ENCODE data around the gene KRT13.
"Not testable (repeated sequence)": the region's sequence is repeated elsewhere in the genome, so short reads cannot be mapped to it uniquely, and the experiment has no call there.

The KRT13 gene

GRCh38 chr17:41545829-41546410 is 40.5 kb upstream of the KRT13 start:
- H3K27me3 ChIP-seq (ENCODE audit: insufficient read depth, low read depth, severe bottlenecking) = no peaks in the 10 kb centered on the region
- TF ChIP-seq CTCF (IDR thresholded peaks at IDR 0.05; ENCODE audit: low read depth, low read length) = no peak
- H3K27ac ChIP-seq = no peak overlapping the region
- no peak for DNase-seq
- peaks cover 14% of the 10 kb centered on the region for H3K9me3 ChIP-seq (ENCODE audit: severe bottlenecking)
- no peaks in the 10 kb centered on the region for H3K36me3 ChIP-seq
- H3K4me3 ChIP-seq (ENCODE audit: low read depth, low read length) = no peak overlapping the region

GRCh38 chr17:41544935-41545334 is 39.5 kb upstream of the KRT13 start:
- Histone ChIP-seq H3K27me3 (ENCODE audit: insufficient read depth, low read depth, severe bottlenecking) (no peaks in the 10 kb centered on the region), H3K36me3 (no peaks in the 10 kb centered on the region), H3K9me3 (ENCODE audit: severe bottlenecking) (peaks cover 14% of the 10 kb centered on the region), H3K4me3 (ENCODE audit: low read depth, low read length) (no peak overlapping the region), H3K27ac (peak overlapping the region; percentile 77)
- TF ChIP-seq CTCF (IDR thresholded peaks at IDR 0.05; ENCODE audit: low read depth, low read length) = no peak
- DNase-seq = no peak

GRCh38 chr17:41544491-41544892 is 39.1 kb upstream of the KRT13 start:
- DNase-seq = peak; percentile 78
- TF ChIP-seq CTCF (IDR thresholded peaks at IDR 0.05; ENCODE audit: low read depth, low read length) = no peak
- H3K27me3 ChIP-seq (ENCODE audit: insufficient read depth, low read depth, severe bottlenecking) = no peaks in the 10 kb centered on the region
- no peak overlapping the region for H3K4me3 ChIP-seq (ENCODE audit: low read depth, low read length)
- H3K27ac ChIP-seq = peak overlapping the region; percentile 77
- peaks cover 14% of the 10 kb centered on the region for H3K9me3 ChIP-seq (ENCODE audit: severe bottlenecking)
- H3K36me3 ChIP-seq = no peaks in the 10 kb centered on the region

- H3K27ac ChIP-seq, H3K36me3 ChIP-seq: not testable (repeated sequence)
- peaks cover 11% of the 10 kb centered on the region for H3K9me3 ChIP-seq (ENCODE audit: severe bottlenecking)
Observed at GRCh38 chr17:41542786-41543185, 37.4 kb upstream of the KRT13 start.

GRCh38 chr17:41542357-41542756 is 36.9 kb upstream of the KRT13 start:
- Histone ChIP-seq H3K27ac (no peak overlapping the region), H3K27me3 (ENCODE audit: insufficient read depth, low read depth, severe bottlenecking) (no peaks in the 10 kb centered on the region), H3K4me3 (ENCODE audit: low read depth, low read length) (no peak overlapping the region), H3K9me3 (ENCODE audit: severe bottlenecking) (peaks cover 11% of the 10 kb centered on the region), H3K36me3 (no peaks in the 10 kb centered on the region)
- no peak for DNase-seq
- no peak for TF ChIP-seq CTCF (IDR thresholded peaks at IDR 0.05; ENCODE audit: low read depth, low read length)

More at GRCh38 chr17:41542786-41543185, 37.4 kb upstream of the KRT13 start:
- H3K4me3 ChIP-seq (ENCODE audit: low read depth, low read length); DNase-seq; H3K27me3 ChIP-seq (ENCODE audit: insufficient read depth, low read depth, severe bottlenecking): not testable (repeated sequence)

GRCh38 chr17:41540921-41541625 is 35.7 kb upstream of the KRT13 start:
- peak; percentile 40 for DNase-seq
- Histone ChIP-seq H3K27ac (peak overlapping the region; percentile 52), H3K36me3 (no peaks in the 10 kb centered on the region), H3K27me3 (ENCODE audit: insufficient read depth, low read depth, severe bottlenecking) (no peaks in the 10 kb centered on the region), H3K4me3 (ENCODE audit: low read depth, low read length) (no peak overlapping the region), H3K9me3 (ENCODE audit: severe bottlenecking) (peaks cover 2% of the 10 kb centered on the region)
- no peak for TF ChIP-seq CTCF (IDR thresholded peaks at IDR 0.05; ENCODE audit: low read depth, low read length)
